Gastrocnemius medialis (tissue), 4 donors: ENCODE measurements around the gene LY86.

ENCODE experiments used
- CTCF ChIP-seq, 5 experiments: fragments of 450-650 bp in 3 of 5; fragments of 200-600 bp in 2 of 5; sonication (generic) in 2 of 5; IDR thresholded peaks in 4 of 5; conservative IDR thresholded peaks in 1 of 5; 1 replicate in 4 of 5; 2 replicates in 1 of 5; pipeline ENCODE4 v1.5.1; 2016 to 2019; ENCODE audit warnings: antibody characterized with exemption in 5 of 5, mild to moderate bottlenecking in 3 of 5, moderate library complexity in 3 of 5
- POLR2A ChIP-seq, 2 donors: fragments of 450-650 bp; IDR thresholded peaks; one replicate each; pipeline ENCODE4 v1.6.1; 2017; ENCODE audit warnings: antibody characterized with exemption in 2 of 2, mild to moderate bottlenecking in 2 of 2, moderate library complexity in 2 of 2

- TF ChIP-seq CTCF (IDR thresholded peaks at IDR 0.05 in 4 of 5, conservative IDR thresholded peaks at IDR 0.05 in 1 of 5): no peak
- no peak for TF ChIP-seq POLR2A (IDR thresholded peaks at IDR 0.05)
Observed at GRCh38 chr6:6699741-6700367, 111.3 kb downstream of the LY86 start.
